KOPT-K1 (cell line): ENCODE measurements around the gene C17orf114.

ENCODE experiments used
- H3K27ac ChIP-seq: fragments of 200-600 bp; sonication (generic); 2 replicates; pipeline ENCODE4 v1.5.1; 2016; ENCODE audit warnings: antibody characterized with exemption, mild to moderate bottlenecking, low read depth, low read length; ENCODE audit not compliant: poor library complexity, severe bottlenecking
- H3K36me3 ChIP-seq: fragments of 200-600 bp; sonication (generic); 2 replicates; pipeline ENCODE4 v1.5.1; 2017; ENCODE audit warnings: antibody characterized with exemption, mild to moderate bottlenecking, low read length, moderate library complexity; ENCODE audit not compliant: insufficient read depth
- H3K9me3 ChIP-seq: fragments of 200-600 bp; sonication (generic); 2 replicates; pipeline ENCODE4 v1.5.1; 2017; ENCODE audit warnings: antibody characterized with exemption, low read length, mild to moderate bottlenecking; ENCODE audit not compliant: insufficient read depth, poor library complexity, severe bottlenecking

Gene C17orf114

GRCh38 chr17:4785311-4786105 lies 16.6 kb downstream of the C17orf114 start:
- Histone ChIP-seq H3K9me3 (no peaks in the 10 kb centered on the region), H3K36me3 (no peaks in the 10 kb centered on the region), H3K27ac (no peak overlapping the region)

GRCh38 chr17:4782652-4783051 lies 19.5 kb downstream of the C17orf114 start:
- no peak overlapping the region for H3K27ac ChIP-seq
- H3K36me3 ChIP-seq = no peaks in the 10 kb centered on the region
- no peaks in the 10 kb centered on the region for H3K9me3 ChIP-seq

GRCh38 chr17:4780325-4780955 lies 21.7 kb downstream of the C17orf114 start:
- H3K9me3 ChIP-seq = no peaks in the 10 kb centered on the region
- H3K27ac ChIP-seq = no peak overlapping the region
- no peaks in the 10 kb centered on the region for H3K36me3 ChIP-seq

GRCh38 chr17:4777969-4778760 lies 24.0 kb downstream of the C17orf114 start:
- no peaks in the 10 kb centered on the region for H3K9me3 ChIP-seq
- no peaks in the 10 kb centered on the region for H3K36me3 ChIP-seq
- H3K27ac ChIP-seq = no peak overlapping the region

- Histone ChIP-seq H3K9me3 (no peaks in the 10 kb centered on the region), H3K36me3 (no peaks in the 10 kb centered on the region), H3K27ac (no peak overlapping the region)
Measured at GRCh38 chr17:4772235-4772613, 29.9 kb downstream of the C17orf114 start.

- no peaks in the 10 kb centered on the region for H3K36me3 ChIP-seq
- no peak within 1 kb of the TSS for H3K27ac ChIP-seq
- no peaks in the 10 kb centered on the region for H3K9me3 ChIP-seq
Measured at GRCh38 chr17:4771519-4772234, 30.5 kb downstream of the C17orf114 start, which contains the start of gene TM4SF5. Gene TM4SF5 (plus strand): TSS chr17:4771886. CDS start chr17:4771923, 37 bp downstream.

- H3K36me3 ChIP-seq = no peaks in the 10 kb centered on the region
- no peaks in the 10 kb centered on the region for H3K9me3 ChIP-seq
- H3K27ac ChIP-seq = no peak overlapping the region
Measured at GRCh38 chr17:4769628-4770027, 32.5 kb downstream of the C17orf114 start.

- H3K36me3 ChIP-seq = no peaks in the 10 kb centered on the region
- no peak overlapping the region for H3K27ac ChIP-seq
- no peaks in the 10 kb centered on the region for H3K9me3 ChIP-seq
Measured at GRCh38 chr17:4768298-4768697, 33.8 kb downstream of the C17orf114 start.

- H3K27ac ChIP-seq = no peak overlapping the region
- H3K9me3 ChIP-seq = no peaks in the 10 kb centered on the region
Measured at GRCh38 chr17:4766723-4767122, 35.4 kb downstream of the C17orf114 start.

GRCh38 chr17:4766201-4766600 lies 35.9 kb downstream of the C17orf114 start:
- Histone ChIP-seq H3K36me3 (no peaks in the 10 kb centered on the region), H3K9me3 (no peaks in the 10 kb centered on the region), H3K27ac (no peak overlapping the region)

More at GRCh38 chr17:4766723-4767122, 35.4 kb downstream of the C17orf114 start:
- no peaks in the 10 kb centered on the region for H3K36me3 ChIP-seq

GRCh38 chr17:4764595-4764994 lies 37.5 kb downstream of the C17orf114 start:
- Histone ChIP-seq H3K9me3 (no peaks in the 10 kb centered on the region), H3K27ac (no peak overlapping the region), H3K36me3 (no peaks in the 10 kb centered on the region)

- no peaks in the 10 kb centered on the region for H3K9me3 ChIP-seq
- H3K27ac ChIP-seq = no peak overlapping the region
- H3K36me3 ChIP-seq = no peaks in the 10 kb centered on the region
Measured at GRCh38 chr17:4759776-4760236, 42.3 kb downstream of the C17orf114 start.

- Histone ChIP-seq H3K27ac (no peak overlapping the region), H3K36me3 (no peaks in the 10 kb centered on the region)
Measured at GRCh38 chr17:4753392-4753791, 48.7 kb downstream of the C17orf114 start.

GRCh38 chr17:4751932-4752331 lies 50.2 kb downstream of the C17orf114 start:
- H3K36me3 ChIP-seq = no peaks in the 10 kb centered on the region
- no peak overlapping the region for H3K27ac ChIP-seq
- no peaks in the 10 kb centered on the region for H3K9me3 ChIP-seq

More at GRCh38 chr17:4753392-4753791, 48.7 kb downstream of the C17orf114 start:
- no peaks in the 10 kb centered on the region for H3K9me3 ChIP-seq
